Right hindlimb (tissue), 1 donor: ENCODE results near the gene SLC17A7.

Experiments
- DNase-seq: peaks from one replicate; pipeline ENCODE4 v3.0.0-alpha.2; 2018

The SLC17A7 gene

GRCh38 chr19:49443366-49444099, 2.2 kb upstream of the SLC17A7 start:
- DNase-seq: peak; percentile 97

- DNase-seq: peak; percentile 94
These were observed 1.5 kb upstream of the SLC17A7 start for GRCh38 chr19:49442771-49443365.

- peak; percentile 52 for DNase-seq
These were observed 1.0 kb upstream of the SLC17A7 start for GRCh38 chr19:49442354-49442753.

- no peak for DNase-seq
These were observed 628 bp upstream of the SLC17A7 start for GRCh38 chr19:49441960-49442350.

- DNase-seq: no peak
These were observed 703 bp downstream of the SLC17A7 start for GRCh38 chr19:49440439-49441209.

GRCh38 chr19:49439836-49440235, 1.5 kb downstream of the SLC17A7 start:
- DNase-seq: no peak

- no peak for DNase-seq
These were observed 3.1 kb downstream of the SLC17A7 start for GRCh38 chr19:49438261-49438660.

GRCh38 chr19:49437231-49437630, 4.1 kb downstream of the SLC17A7 start:
- DNase-seq: no peak

GRCh38 chr19:49436381-49437017, 4.8 kb downstream of the SLC17A7 start:
- DNase-seq: no peak

GRCh38 chr19:49435670-49436069, 5.7 kb downstream of the SLC17A7 start:
- no peak for DNase-seq

GRCh38 chr19:49434907-49435583, 6.3 kb downstream of the SLC17A7 start:
- no peak for DNase-seq

GRCh38 chr19:49433240-49433901, 8.0 kb downstream of the SLC17A7 start:
- DNase-seq: no peak

- no peak for DNase-seq
These were observed 8.9 kb downstream of the SLC17A7 start for GRCh38 chr19:49432141-49433073.

- DNase-seq: no peak
These were observed 10.0 kb downstream of the SLC17A7 start for GRCh38 chr19:49431330-49431749.

GRCh38 chr19:49430678-49431329, 10.5 kb downstream of the SLC17A7 start:
- DNase-seq: no peak

- no peak for DNase-seq
These were observed 11.1 kb downstream of the SLC17A7 start for GRCh38 chr19:49430172-49430677.

- no peak for DNase-seq
These were observed 12.5 kb downstream of the SLC17A7 start for GRCh38 chr19:49428547-49429451.

- no peak for DNase-seq
These were observed 13.3 kb downstream of the SLC17A7 start for GRCh38 chr19:49427855-49428546.

- DNase-seq: no peak
These were observed 14.0 kb downstream of the SLC17A7 start for GRCh38 chr19:49427339-49427738.
